Thyroid gland (tissue), 4 donors: ENCODE measurements around the gene BLOC1S5. TPM values are rescaled to one million over a fixed set of nuclear protein-coding genes. Genes with fewer than 3 reads are reported as not detected.

Experiments
- DNase-seq, 2 donors: peaks; one replicate each; pipeline ENCODE4 v3.0.0-alpha.2; 2019
- H3K27ac ChIP-seq, 3 donors: fragments of 200-600 bp; sonication (generic); 1 replicate in 2 of 3; 2 replicates in 1 of 3; pipeline ENCODE4 v1.5.1; 2016 to 2019; ENCODE audit warnings: mild to moderate bottlenecking in 1 of 3, moderate library complexity in 1 of 3
- H3K27me3 ChIP-seq: fragments of 200-600 bp; sonication (generic); one replicate; pipeline ENCODE4 v1.5.1; 2019
- H3K36me3 ChIP-seq, 2 donors: fragments of 200-600 bp; sonication (generic); one replicate each; pipeline ENCODE4 v1.5.1; 2016 to 2019
- H3K4me1 ChIP-seq, 2 donors: fragments of 200-600 bp; sonication (generic); one replicate each; pipeline ENCODE4 v1.5.1; 2017 to 2019
- H3K4me3 ChIP-seq, 3 donors: fragments of 200-600 bp; sonication (generic); replicated peaks in 1 of 3; 1 replicate in 2 of 3; 2 replicates in 1 of 3; pipeline ENCODE4 v1.5.1; 2016; ENCODE audit warnings: mild to moderate bottlenecking in 1 of 3
- H3K9me3 ChIP-seq: fragments of 200-600 bp; sonication (generic); one replicate; pipeline ENCODE4 v1.5.1; 2017
- POLR2A ChIP-seq, 2 donors: fragments of 450-650 bp; IDR thresholded peaks; one replicate each; pipeline ENCODE4 v1.6.1; 2017; ENCODE audit warnings: antibody characterized with exemption in 2 of 2, mild to moderate bottlenecking in 2 of 2, moderate library complexity in 1 of 2
- WGBS, 2 donors: methylation state at CpG; one replicate each; pipeline ENCODE4 v1.1.5; 2017; 5-methylcytosine and 5-hydroxymethylcytosine counted together
- intact Hi-C: fragments of 100-400 bp; cut with DNase I; formaldehyde crosslinking; loops from one replicate; pipeline ENCODE4 v1.15.1; 2023
- total RNA-seq, 4 donors: library from RNA; depleted of rRNA; stranded (reverse); fragments of >200 nt; gene quantifications; one replicate each; pipeline ENCODE4 v1.2.3, GENCODE V29; 2016
- TF ChIP-seq, protein P1 (sequence below), 6 experiments: fragments of 200-600 bp in 3 of 6; fragments of 450-650 bp in 3 of 6; sonication (generic) in 3 of 6; IDR thresholded peaks; one replicate each; pipeline ENCODE4 v1.5.1; 2016 to 2019; ENCODE audit warnings: antibody characterized with exemption in 6 of 6, mild to moderate bottlenecking in 2 of 6, inconsistent platforms in 1 of 6, moderate library complexity in 1 of 6

The BLOC1S5 gene, protein sequence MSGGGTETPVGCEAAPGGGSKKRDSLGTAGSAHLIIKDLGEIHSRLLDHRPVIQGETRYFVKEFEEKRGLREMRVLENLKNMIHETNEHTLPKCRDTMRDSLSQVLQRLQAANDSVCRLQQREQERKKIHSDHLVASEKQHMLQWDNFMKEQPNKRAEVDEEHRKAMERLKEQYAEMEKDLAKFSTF
- total RNA-seq: 10 to 100 TPM; 15.2 to 27.7 (median 19.9) TPM

GRCh38 chr6:8063761-8064637 lies at the start of gene BLOC1S5:
Gene BLOC1S5 (minus strand): TSS chr6:8064389. CDS start chr6:8064376, 13 bp downstream.
- H3K9me3 ChIP-seq: no peaks in the 10 kb centered on the region
- peaks cover 7 to 9% of the 10 kb centered on the region in 2 donors for H3K4me1 ChIP-seq
- TF ChIP-seq, protein P1, sequence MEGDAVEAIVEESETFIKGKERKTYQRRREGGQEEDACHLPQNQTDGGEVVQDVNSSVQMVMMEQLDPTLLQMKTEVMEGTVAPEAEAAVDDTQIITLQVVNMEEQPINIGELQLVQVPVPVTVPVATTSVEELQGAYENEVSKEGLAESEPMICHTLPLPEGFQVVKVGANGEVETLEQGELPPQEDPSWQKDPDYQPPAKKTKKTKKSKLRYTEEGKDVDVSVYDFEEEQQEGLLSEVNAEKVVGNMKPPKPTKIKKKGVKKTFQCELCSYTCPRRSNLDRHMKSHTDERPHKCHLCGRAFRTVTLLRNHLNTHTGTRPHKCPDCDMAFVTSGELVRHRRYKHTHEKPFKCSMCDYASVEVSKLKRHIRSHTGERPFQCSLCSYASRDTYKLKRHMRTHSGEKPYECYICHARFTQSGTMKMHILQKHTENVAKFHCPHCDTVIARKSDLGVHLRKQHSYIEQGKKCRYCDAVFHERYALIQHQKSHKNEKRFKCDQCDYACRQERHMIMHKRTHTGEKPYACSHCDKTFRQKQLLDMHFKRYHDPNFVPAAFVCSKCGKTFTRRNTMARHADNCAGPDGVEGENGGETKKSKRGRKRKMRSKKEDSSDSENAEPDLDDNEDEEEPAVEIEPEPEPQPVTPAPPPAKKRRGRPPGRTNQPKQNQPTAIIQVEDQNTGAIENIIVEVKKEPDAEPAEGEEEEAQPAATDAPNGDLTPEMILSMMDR (IDR thresholded peaks at IDR 0.05): peak in 1 of 6 experiments; percentile 31
- TF ChIP-seq POLR2A (IDR thresholded peaks at IDR 0.05): peak in 1 of 2 donors; percentile 70
- peak; percentile 97 to 98 for DNase-seq
- peak within 1 kb of the TSS; percentile 71 to 86 (median 81) for H3K27ac ChIP-seq
- H3K27me3 ChIP-seq: no peaks in the 10 kb centered on the region
- 0 to 1% methylated on average over 50 to 57 of the region's 64 CpGs for WGBS, 2 donors
- H3K4me3 ChIP-seq: peak within 1 kb of the TSS; percentile 69 to 79 (median 69)
- intact Hi-C loops: loop anchor here (5.0 kb wide), 1 partner anchor 342 kb away; no protein-coding TSS in a partner anchor
- H3K36me3 ChIP-seq: no peaks in the 10 kb centered on the region

DNA sequence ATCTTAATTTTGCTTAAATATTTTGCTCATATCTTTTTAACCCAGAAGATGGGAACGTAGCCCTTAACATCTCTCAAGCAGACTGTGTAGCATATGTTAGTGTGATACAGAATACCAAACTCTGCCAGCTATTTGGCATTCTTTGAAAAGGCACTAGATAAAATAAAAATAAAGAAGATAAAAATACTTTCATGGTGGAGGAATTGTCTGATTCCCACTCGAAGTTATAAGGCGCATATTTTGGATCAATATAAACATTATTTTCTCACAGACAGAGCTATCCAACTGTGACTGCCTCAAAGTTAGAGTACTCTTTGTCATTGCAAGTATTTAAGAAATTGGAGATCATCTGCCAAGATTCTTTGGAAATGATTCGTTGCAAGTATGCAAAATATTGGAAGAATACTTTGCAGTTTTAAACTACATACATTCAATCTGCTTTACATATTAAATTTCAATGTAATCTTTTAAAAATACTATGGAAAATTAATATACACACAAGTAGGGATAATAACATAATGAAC lies 49.0 kb upstream of the BLOC1S5 start:
- DNase-seq: no peak
- TF ChIP-seq, protein P1 (IDR thresholded peaks at IDR 0.05): no peak
- no peak for TF ChIP-seq POLR2A (IDR thresholded peaks at IDR 0.05)
- H3K4me1 ChIP-seq: no peaks in the 10 kb centered on the region
- no peaks in the 10 kb centered on the region for H3K9me3 ChIP-seq
- intact Hi-C loops: no loop called here
- H3K27me3 ChIP-seq: no peaks in the 10 kb centered on the region
- no peak overlapping the region for H3K27ac ChIP-seq
- no peaks in the 10 kb centered on the region for H3K36me3 ChIP-seq
- WGBS, 2 donors: 57 to 68% methylated on average over 4 of the region's 4 CpGs
- no peak overlapping the region for H3K4me3 ChIP-seq

GRCh38 chr6:8110725-8111124 lies 46.5 kb upstream of the BLOC1S5 start:
- no peak for DNase-seq
- no peaks in the 10 kb centered on the region for H3K36me3 ChIP-seq
- no peaks in the 10 kb centered on the region for H3K27me3 ChIP-seq
- WGBS, 2 donors: 85 to 100% methylated on average over 1 of the region's 1 CpG
- no peaks in the 10 kb centered on the region for H3K4me1 ChIP-seq
- H3K27ac ChIP-seq: no peak overlapping the region
- H3K9me3 ChIP-seq: no peaks in the 10 kb centered on the region
- intact Hi-C loops: no loop called here
- TF ChIP-seq POLR2A (IDR thresholded peaks at IDR 0.05): no peak
- TF ChIP-seq, protein P1 (IDR thresholded peaks at IDR 0.05): no peak
- H3K4me3 ChIP-seq: no peak overlapping the region

DNA sequence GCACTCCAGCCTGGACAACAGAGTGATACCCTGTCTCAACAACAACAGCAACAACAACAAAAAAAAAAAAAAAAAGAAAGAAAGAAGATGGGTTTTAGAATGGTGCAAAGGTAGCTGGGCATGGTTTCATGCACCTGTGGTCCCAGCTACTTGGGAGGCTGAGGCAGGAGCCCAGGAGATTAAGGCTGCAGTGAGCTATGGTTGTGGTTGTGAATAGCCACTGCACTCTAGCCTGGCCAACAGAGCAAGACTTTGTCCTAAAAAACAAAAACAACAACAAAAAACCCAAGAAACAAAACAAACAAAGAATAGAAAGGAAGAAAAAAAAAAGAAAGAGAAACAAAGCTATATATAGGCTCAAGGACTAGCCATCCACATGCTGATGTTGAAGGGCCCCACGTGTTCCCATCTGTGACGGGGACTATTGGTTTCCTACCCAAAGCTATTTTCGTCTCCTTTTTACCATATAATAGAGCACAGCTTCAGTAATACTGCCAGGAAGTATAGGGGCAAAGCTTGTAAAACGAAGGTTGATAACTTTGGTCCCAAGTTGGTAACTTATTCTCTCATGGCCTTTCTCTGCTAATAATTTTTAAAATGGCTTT lies 46.0 kb upstream of the BLOC1S5 start:
- TF ChIP-seq, protein P1 (IDR thresholded peaks at IDR 0.05): no peak
- TF ChIP-seq POLR2A (IDR thresholded peaks at IDR 0.05): no peak
- Histone ChIP-seq H3K36me3 (no peaks in the 10 kb centered on the region), H3K9me3 (no peaks in the 10 kb centered on the region), H3K4me3 (no peak overlapping the region), H3K4me1 (no peaks in the 10 kb centered on the region), H3K27ac (no peak overlapping the region), H3K27me3 (no peaks in the 10 kb centered on the region)
- no peak for DNase-seq
- 67 to 73% methylated on average over 4 of the region's 4 CpGs for WGBS, 2 donors
- intact Hi-C loops: no loop called here
